Osteoblast (primary cell): ENCODE results near the gene KRT33B. TPM values are rescaled to one million over a fixed set of nuclear protein-coding genes. Genes with fewer than 3 reads are reported as not detected.
A peak's percentile ranks its signal among the peaks of the same experiment; 100 is the strongest.

ENCODE experiments used
- DNase-seq: peaks from one replicate; pipeline ENCODE4 v3.0.0; 2011; ENCODE audit warnings: low spot score, mixed read lengths; ENCODE audit not compliant: insufficient read length; ENCODE audit errors: missing footprints
- H2AFZ ChIP-seq: 2 replicates; pipeline ENCODE4 v1.6.0; 2011; ENCODE audit warnings: mild to moderate bottlenecking, low read length
- H3K27ac ChIP-seq: 2 replicates; pipeline ENCODE4 v1.5.1; 2011; ENCODE audit warnings: mild to moderate bottlenecking, low read depth, low read length, moderate library complexity
- H3K27me3 ChIP-seq: 2 replicates; pipeline ENCODE4 v1.6.0; 2012; ENCODE audit warnings: mild to moderate bottlenecking, control low read depth, inconsistent platforms, low read length, moderate library complexity; ENCODE audit not compliant: insufficient read depth
- H3K36me3 ChIP-seq: 2 replicates; pipeline ENCODE4 v1.5.1; 2011; ENCODE audit warnings: mild to moderate bottlenecking, low read length, control low read depth, moderate library complexity; ENCODE audit not compliant: insufficient read depth
- H3K4me1 ChIP-seq: 2 replicates; pipeline ENCODE4 v1.5.1; 2011; ENCODE audit warnings: mild to moderate bottlenecking, low read length, control low read depth, moderate library complexity; ENCODE audit not compliant: insufficient read depth
- H3K4me2 ChIP-seq: 2 replicates; pipeline ENCODE4 v1.6.0; 2011; ENCODE audit warnings: mild to moderate bottlenecking, low read length; ENCODE audit not compliant: insufficient read depth
- H3K4me3 ChIP-seq: fragments of 200-600 bp; sonication (generic); 3 replicates; pipeline ENCODE4 v1.5.1; 2012; ENCODE audit warnings: mild to moderate bottlenecking, low read length, inconsistent platforms; ENCODE audit not compliant: insufficient read depth
- H3K79me2 ChIP-seq: 2 replicates; pipeline ENCODE4 v1.6.0; 2012; ENCODE audit warnings: mild to moderate bottlenecking, low read length, control low read depth, inconsistent platforms; ENCODE audit not compliant: insufficient read depth
- H3K9me3 ChIP-seq: 2 replicates; pipeline ENCODE4 v1.5.1; 2011; ENCODE audit warnings: low read depth, low read length, control low read depth
- H4K20me1 ChIP-seq: 2 replicates; pipeline ENCODE4 v1.6.0; 2012; ENCODE audit warnings: mild to moderate bottlenecking, low read length, control low read depth; ENCODE audit not compliant: insufficient read depth
- total RNA-seq: library from RNA; depleted of rRNA; stranded (reverse); fragments of >200 nt; gene quantifications from 2 replicates; pipeline ENCODE4 v1.2.3, GENCODE V29; 2012
- TF ChIP-seq, protein P1 (sequence below): IDR thresholded peaks from 2 replicates; pipeline ENCODE4 v1.5.1; 2011; ENCODE audit warnings: mild to moderate bottlenecking, low read depth, low read length, moderate library complexity; ENCODE audit errors: extremely low read depth

The KRT33B gene
- 0.29 and 1.1 TPM in 2 replicates for total RNA-seq

DNA sequence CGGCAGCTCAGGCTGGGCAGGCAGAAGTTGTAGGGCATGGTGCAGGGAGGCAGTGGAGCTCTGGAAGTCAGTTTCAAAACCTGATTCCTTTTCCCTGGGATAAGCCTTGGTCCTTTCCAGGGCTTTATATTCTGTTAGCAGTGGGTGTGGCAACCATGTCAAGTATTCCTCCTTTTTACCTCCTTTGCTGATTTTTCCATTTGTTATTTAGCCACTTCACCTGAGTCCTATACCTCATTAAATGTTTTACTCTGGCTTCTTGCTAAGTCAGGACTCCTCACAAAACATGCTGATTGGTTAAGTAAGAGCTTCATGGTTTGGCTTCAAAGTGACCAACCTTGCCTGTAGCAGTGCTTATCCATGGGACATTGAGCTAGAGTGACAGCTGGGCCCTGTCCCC lies at the start of gene KRT33B:
KRT33B (minus strand) TSS at position 101 of the 400 bp plus-strand sequence; CDS start at position 38, 63 bp downstream.
- Histone ChIP-seq H4K20me1 (no peaks in the 10 kb centered on the region), H3K79me2 (no peaks in the 10 kb centered on the region)
- TF ChIP-seq, protein P1, sequence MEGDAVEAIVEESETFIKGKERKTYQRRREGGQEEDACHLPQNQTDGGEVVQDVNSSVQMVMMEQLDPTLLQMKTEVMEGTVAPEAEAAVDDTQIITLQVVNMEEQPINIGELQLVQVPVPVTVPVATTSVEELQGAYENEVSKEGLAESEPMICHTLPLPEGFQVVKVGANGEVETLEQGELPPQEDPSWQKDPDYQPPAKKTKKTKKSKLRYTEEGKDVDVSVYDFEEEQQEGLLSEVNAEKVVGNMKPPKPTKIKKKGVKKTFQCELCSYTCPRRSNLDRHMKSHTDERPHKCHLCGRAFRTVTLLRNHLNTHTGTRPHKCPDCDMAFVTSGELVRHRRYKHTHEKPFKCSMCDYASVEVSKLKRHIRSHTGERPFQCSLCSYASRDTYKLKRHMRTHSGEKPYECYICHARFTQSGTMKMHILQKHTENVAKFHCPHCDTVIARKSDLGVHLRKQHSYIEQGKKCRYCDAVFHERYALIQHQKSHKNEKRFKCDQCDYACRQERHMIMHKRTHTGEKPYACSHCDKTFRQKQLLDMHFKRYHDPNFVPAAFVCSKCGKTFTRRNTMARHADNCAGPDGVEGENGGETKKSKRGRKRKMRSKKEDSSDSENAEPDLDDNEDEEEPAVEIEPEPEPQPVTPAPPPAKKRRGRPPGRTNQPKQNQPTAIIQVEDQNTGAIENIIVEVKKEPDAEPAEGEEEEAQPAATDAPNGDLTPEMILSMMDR, result no peak

DNA sequence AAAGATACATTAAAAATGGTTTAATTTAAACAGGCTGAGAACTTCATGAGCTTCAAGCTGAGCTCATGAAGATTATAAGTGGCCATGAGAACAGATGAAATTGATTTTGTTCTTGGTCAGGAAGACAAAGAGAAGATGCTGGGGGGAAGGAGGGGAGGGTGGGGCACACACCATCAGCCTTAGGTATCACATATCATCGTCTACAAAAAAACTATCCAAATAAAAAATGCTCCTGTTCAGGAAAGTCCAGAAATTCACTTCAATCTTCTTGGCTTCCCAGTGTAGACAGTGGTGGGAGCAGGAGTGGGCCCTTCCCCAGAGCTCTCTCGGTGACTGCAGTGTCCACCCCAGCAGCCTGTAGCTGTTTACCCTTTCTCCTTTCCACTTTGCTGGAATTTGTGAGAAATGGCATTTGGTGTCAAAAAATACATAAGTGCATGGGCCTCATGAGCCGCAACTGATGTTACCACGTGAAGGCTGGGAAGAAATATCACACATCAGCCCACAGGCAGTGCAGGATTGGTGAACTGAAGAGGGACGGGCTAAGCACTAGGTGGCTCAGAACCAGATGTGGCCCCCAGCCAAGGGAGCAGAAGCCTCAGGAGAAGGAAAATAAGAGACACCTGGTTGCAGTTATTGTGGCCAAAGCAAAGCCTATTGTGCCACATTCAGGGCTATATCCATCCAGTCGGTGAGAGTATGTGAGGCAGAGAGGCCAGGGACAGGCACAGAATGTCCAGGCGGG lies 48.7 kb upstream of the KRT33B start:
- peaks cover 38% of the 10 kb centered on the region for H3K4me1 ChIP-seq
- no peaks in the 10 kb centered on the region for H4K20me1 ChIP-seq
- TF ChIP-seq, protein P1, result no peak
- H3K36me3 ChIP-seq, result no peaks in the 10 kb centered on the region
- H3K4me2 ChIP-seq, result no peak overlapping the region
- DNase-seq, result no peak
- H3K27ac ChIP-seq, result no peak overlapping the region
- no peaks in the 10 kb centered on the region for H3K27me3 ChIP-seq
- no peak overlapping the region for H3K4me3 ChIP-seq
- H2AFZ ChIP-seq, result no peak overlapping the region
- no peaks in the 10 kb centered on the region for H3K9me3 ChIP-seq
- H3K79me2 ChIP-seq, result no peaks in the 10 kb centered on the region

More for the DNA sequence above, at the start of gene KRT33B:
- H3K36me3 ChIP-seq, result no peaks in the 10 kb centered on the region
- H3K9me3 ChIP-seq, result no peaks in the 10 kb centered on the region
- H3K27ac ChIP-seq, result no peak within 1 kb of the TSS
- no peak within 1 kb of the TSS for H3K4me2 ChIP-seq
- H3K4me1 ChIP-seq, result peaks cover 20% of the 10 kb centered on the region
- H3K27me3 ChIP-seq, result no peaks in the 10 kb centered on the region
- H2AFZ ChIP-seq, result no peak within 1 kb of the TSS
- DNase-seq, result no peak
- H3K4me3 ChIP-seq, result no peak within 1 kb of the TSS

DNA sequence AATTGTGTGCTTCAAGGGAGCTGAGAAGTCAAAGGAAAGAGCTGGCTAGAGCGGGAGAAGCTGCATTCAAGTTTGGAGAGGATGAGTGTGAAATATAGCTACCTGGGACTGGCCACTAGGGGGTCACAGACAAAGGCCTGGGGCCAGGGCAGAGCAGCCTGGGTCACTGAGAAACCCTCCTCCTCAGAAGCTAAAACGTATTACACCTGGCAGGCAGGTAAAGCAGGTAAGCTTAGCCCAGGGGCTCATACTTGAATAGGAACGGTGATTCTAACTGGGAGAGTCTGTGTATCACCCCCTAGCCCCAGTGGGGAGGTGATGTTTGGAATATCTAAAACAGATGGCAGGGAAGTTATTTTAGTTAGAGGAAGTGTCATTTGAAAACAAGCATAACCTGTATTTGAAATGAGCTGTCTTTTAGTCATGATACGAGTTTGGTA lies 48.0 kb upstream of the KRT33B start:
- Histone ChIP-seq H3K4me2 (no peak overlapping the region), H3K4me1 (peaks cover 38% of the 10 kb centered on the region), H3K4me3 (no peak overlapping the region), H2AFZ (no peak overlapping the region), H3K27me3 (no peaks in the 10 kb centered on the region), H3K27ac (no peak overlapping the region), H3K9me3 (no peaks in the 10 kb centered on the region), H4K20me1 (no peaks in the 10 kb centered on the region), H3K36me3 (no peaks in the 10 kb centered on the region), H3K79me2 (no peaks in the 10 kb centered on the region)
- DNase-seq, result no peak
- TF ChIP-seq, protein P1, result peak; percentile 32

DNA sequence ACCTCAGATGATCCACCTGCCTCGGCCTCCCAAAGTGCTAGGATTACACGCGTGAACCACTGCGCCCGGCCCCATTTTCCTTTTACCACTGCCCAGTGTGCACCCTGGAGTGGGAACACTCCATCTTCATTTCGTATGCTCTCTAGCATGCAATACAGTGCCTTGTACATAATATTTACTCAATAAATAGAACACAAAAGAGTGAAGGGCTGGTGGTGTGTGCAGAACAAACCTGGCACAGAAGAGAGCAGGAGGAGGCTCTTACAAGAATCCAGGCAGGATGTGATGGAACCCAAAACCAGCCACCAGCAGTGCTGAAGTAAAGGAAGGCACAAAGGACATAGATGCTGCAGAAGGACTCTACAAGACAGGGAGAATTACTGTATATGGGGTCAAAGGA lies 47.5 kb upstream of the KRT33B start:
- H3K4me3 ChIP-seq, result no peak overlapping the region
- H3K9me3 ChIP-seq, result no peaks in the 10 kb centered on the region
- no peak overlapping the region for H3K4me2 ChIP-seq
- no peaks in the 10 kb centered on the region for H3K36me3 ChIP-seq
- H3K27ac ChIP-seq, result no peak overlapping the region
- H4K20me1 ChIP-seq, result no peaks in the 10 kb centered on the region
- DNase-seq, result no peak
- H3K27me3 ChIP-seq, result no peaks in the 10 kb centered on the region
- H2AFZ ChIP-seq, result no peak overlapping the region
- TF ChIP-seq, protein P1, result no peak
- H3K79me2 ChIP-seq, result no peaks in the 10 kb centered on the region
- peaks cover 38% of the 10 kb centered on the region for H3K4me1 ChIP-seq
